ENCODE results near the gene CRTC3. TPM values are rescaled to one million over a fixed set of nuclear protein-coding genes. Genes with fewer than 3 reads are reported as not detected.
"Not testable (repeated sequence)": the region's sequence is repeated elsewhere in the genome, so short reads cannot be mapped to it uniquely, and the experiment has no call there.

Gene CRTC3
- total RNA-seq, 1 experiment from 2014 or later, result 45.0 TPM

DNA sequence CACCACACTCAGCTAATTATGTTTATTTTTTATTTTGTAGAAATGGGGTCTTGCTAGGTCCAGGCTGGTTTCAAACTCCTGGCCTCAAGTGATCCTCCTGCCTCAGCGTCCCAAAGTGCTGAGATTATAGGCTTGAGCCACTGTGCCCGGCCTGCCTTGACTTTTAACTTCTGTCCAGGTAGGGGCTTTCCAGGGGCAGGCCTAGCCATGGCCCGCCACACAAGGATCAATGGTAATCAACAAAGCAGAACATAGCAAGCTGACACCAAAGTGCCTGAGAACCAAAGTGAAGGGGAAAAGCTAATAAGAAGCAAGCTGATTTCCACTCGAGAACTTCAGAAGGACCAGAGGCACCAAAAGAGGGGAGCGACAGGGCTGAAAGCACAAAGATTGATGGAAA, 9.4 kb upstream of the CRTC3 start:
- Histone ChIP-seq H3K27ac (ENCODE audit: low read length) (no peak overlapping the region), H3K27me3 (ENCODE audit: control insufficient read depth, insufficient read depth, low read length) (no peaks in the 10 kb centered on the region), H3K4me1 (ENCODE audit: control insufficient read depth, insufficient read depth, low read length) (no peaks in the 10 kb centered on the region), H3K4me3 (ENCODE audit: low read depth in 2 of 2, low read length in 2 of 2) (no peak overlapping the region), H3K9me3 (ENCODE audit: control insufficient read depth, insufficient read depth, low read depth, low read length) (no peaks in the 10 kb centered on the region), H3K36me3 (ENCODE audit: control insufficient read depth, insufficient read depth, low read length) (no peaks in the 10 kb centered on the region)
- intact Hi-C loops (cut with micrococcal nuclease; ENCODE audit: unreplicated experiment) (no loop called here), in situ Hi-C loops (cut with HindIII; ENCODE audit: low pct_unique_long_range_greater_than_20kb, low sequenced_read_pairs) (no loop called here)
- no peak for ATAC-seq
- DNase-seq (ENCODE audit: low read depth, low spot score), result no peak
- POLR2A ChIA-PET, result interaction anchor here (1.1 kb wide), 1 partner anchor 20 kb away, joined by 7 read pairs; no protein-coding TSS in a partner anchor
- BruUV-seq (replicated peaks), result no TSS peak
- no peak for TF ChIP-seq CTCF (IDR thresholded peaks at IDR 0.05)
- no peak for TF ChIP-seq POLR2AphosphoS5 (IDR thresholded peaks at IDR 0.05; ENCODE audit: low read depth, low read length)
- TF ChIP-seq, protein P1, sequence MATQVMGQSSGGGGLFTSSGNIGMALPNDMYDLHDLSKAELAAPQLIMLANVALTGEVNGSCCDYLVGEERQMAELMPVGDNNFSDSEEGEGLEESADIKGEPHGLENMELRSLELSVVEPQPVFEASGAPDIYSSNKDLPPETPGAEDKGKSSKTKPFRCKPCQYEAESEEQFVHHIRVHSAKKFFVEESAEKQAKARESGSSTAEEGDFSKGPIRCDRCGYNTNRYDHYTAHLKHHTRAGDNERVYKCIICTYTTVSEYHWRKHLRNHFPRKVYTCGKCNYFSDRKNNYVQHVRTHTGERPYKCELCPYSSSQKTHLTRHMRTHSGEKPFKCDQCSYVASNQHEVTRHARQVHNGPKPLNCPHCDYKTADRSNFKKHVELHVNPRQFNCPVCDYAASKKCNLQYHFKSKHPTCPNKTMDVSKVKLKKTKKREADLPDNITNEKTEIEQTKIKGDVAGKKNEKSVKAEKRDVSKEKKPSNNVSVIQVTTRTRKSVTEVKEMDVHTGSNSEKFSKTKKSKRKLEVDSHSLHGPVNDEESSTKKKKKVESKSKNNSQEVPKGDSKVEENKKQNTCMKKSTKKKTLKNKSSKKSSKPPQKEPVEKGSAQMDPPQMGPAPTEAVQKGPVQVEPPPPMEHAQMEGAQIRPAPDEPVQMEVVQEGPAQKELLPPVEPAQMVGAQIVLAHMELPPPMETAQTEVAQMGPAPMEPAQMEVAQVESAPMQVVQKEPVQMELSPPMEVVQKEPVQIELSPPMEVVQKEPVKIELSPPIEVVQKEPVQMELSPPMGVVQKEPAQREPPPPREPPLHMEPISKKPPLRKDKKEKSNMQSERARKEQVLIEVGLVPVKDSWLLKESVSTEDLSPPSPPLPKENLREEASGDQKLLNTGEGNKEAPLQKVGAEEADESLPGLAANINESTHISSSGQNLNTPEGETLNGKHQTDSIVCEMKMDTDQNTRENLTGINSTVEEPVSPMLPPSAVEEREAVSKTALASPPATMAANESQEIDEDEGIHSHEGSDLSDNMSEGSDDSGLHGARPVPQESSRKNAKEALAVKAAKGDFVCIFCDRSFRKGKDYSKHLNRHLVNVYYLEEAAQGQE (IDR thresholded peaks at IDR 0.05; ENCODE audit: insufficient read depth in 1 of 2, low read depth in 2 of 2, low read length in 1 of 2), result no peak
- no peak for TF ChIP-seq TCF7L2 (IDR thresholded peaks at IDR 0.05; ENCODE audit: low read depth, low read length)
- no peak for TF ChIP-seq SIN3A (IDR thresholded peaks at IDR 0.05; ENCODE audit: borderline replicate concordance, insufficient read depth, low read depth, low read length)
- CTCF ChIA-PET, result no interaction called here

DNA sequence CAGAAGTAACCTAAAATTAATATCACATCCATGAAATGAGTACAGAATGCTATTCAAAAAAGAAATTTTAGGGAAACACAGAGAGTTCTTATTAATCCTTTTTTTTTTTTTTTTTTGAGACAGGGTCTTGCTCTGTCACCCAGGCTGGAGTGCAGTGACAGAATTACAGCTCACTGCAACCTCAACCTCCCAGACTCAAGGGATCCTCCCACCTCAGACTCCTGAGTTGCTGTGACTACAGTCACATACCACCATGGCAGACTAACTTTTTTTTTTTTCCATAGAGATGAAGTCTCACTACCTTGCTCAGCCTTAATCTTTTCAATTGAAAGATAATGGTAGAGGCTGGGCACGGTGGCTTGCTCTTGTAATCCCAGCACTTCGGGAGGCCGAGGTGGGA, 6.3 kb upstream of the CRTC3 start:
- Histone ChIP-seq H3K4me3 (ENCODE audit: low read depth in 2 of 2, low read length in 2 of 2) (no peak overlapping the region), H3K9me3 (ENCODE audit: control insufficient read depth, insufficient read depth, low read depth, low read length) (no peaks in the 10 kb centered on the region), H3K4me1 (ENCODE audit: control insufficient read depth, insufficient read depth, low read length) (no peaks in the 10 kb centered on the region), H3K36me3 (ENCODE audit: control insufficient read depth, insufficient read depth, low read length) (no peaks in the 10 kb centered on the region), H3K27ac (ENCODE audit: low read length) (no peak overlapping the region), H3K27me3 (ENCODE audit: control insufficient read depth, insufficient read depth, low read length) (no peaks in the 10 kb centered on the region)
- DNase-seq (ENCODE audit: low read depth, low spot score) (no peak), ATAC-seq (no peak)
- POLR2A ChIA-PET, result interaction anchor here (0.6 to 0.7 kb wide), 2 partner anchors 103 to 290 kb away, joined by 3 read pairs; no protein-coding TSS in a partner anchor
- intact Hi-C loops (cut with micrococcal nuclease; ENCODE audit: unreplicated experiment), result no loop called here
- TF ChIP-seq POLR2AphosphoS5 (IDR thresholded peaks at IDR 0.05; ENCODE audit: low read depth, low read length), result no peak
- no peak for TF ChIP-seq CTCF (IDR thresholded peaks at IDR 0.05)
- no peak for TF ChIP-seq TCF7L2 (IDR thresholded peaks at IDR 0.05; ENCODE audit: low read depth, low read length)
- TF ChIP-seq SIN3A (IDR thresholded peaks at IDR 0.05; ENCODE audit: borderline replicate concordance, insufficient read depth, low read depth, low read length), result no peak
- TF ChIP-seq, protein P1 (IDR thresholded peaks at IDR 0.05; ENCODE audit: insufficient read depth in 1 of 2, low read depth in 2 of 2, low read length in 1 of 2), result no peak
- CTCF ChIA-PET, result no interaction called here
- no TSS peak for BruUV-seq (replicated peaks)
- in situ Hi-C loops (cut with HindIII; ENCODE audit: low pct_unique_long_range_greater_than_20kb, low sequenced_read_pairs), result no loop called here

DNA sequence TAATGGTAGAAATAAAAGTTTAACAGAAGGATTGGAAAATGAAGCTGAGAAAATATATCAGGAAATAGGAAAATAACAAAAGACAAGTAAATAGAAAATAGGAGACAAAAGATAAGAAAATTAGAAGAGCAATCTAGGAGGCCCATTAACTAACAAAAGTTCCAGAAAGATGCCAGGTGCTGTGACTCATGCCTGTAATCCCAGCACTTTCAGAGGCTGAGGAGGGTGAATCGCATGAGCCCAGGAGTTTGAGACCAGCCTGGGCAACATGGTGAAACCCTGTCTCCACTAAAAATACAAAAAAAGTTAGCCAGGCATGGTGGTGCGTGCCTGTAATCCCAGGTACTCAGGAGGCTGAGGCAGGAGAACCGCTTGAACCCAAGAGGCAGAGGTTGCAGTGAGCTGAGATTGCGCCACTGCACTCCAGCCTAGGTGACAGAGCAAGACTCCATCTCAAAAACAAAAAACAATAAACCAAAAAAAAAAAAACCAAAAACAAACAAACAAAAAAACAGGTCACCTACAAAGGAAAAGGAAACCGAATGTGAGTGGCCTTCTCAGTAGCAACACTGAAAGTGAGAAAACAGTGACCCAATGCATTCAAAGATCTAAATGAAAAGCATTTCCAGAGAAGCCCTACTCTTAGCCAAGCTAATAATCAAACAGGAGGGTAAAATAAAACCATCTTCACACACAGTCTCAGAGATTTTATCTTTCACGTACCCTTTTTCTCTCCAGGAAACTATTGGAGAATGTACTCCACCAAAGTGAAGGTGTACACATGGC, 5.5 kb upstream of the CRTC3 start:
- H3K9me3 ChIP-seq (ENCODE audit: control insufficient read depth, insufficient read depth, low read depth, low read length); H3K36me3 ChIP-seq (ENCODE audit: control insufficient read depth, insufficient read depth, low read length); DNase-seq (ENCODE audit: low read depth, low spot score); H3K27ac ChIP-seq (ENCODE audit: low read length); CTCF ChIA-PET; in situ Hi-C loops (cut with HindIII; ENCODE audit: low pct_unique_long_range_greater_than_20kb, low sequenced_read_pairs); ATAC-seq; H3K4me1 ChIP-seq (ENCODE audit: control insufficient read depth, insufficient read depth, low read length); intact Hi-C loops (cut with micrococcal nuclease; ENCODE audit: unreplicated experiment); BruUV-seq (replicated peaks); POLR2A ChIA-PET; H3K4me3 ChIP-seq (ENCODE audit: low read depth in 2 of 2, low read length in 2 of 2); H3K27me3 ChIP-seq (ENCODE audit: control insufficient read depth, insufficient read depth, low read length): not testable (repeated sequence)

Data from Panc1 (cell line).